GM18505 (cell line): ENCODE data around the gene SULF2.

Experiments
- ATAC-seq: cut with Tn5 transposase; IDR thresholded peaks from one replicate; pipeline ENCODE4 v1.9.1; 2021; ENCODE audit not compliant: unreplicated experiment
- POLR2A ChIP-seq: IDR thresholded peaks from 4 replicates; pipeline ENCODE4 v1.6.1; 2011; ENCODE audit warnings: borderline replicate concordance; ENCODE audit not compliant: insufficient read depth, insufficient read length; ENCODE audit errors: extremely low read depth

Gene SULF2

GRCh38 chr20:47783828-47784598 lies 1.3 kb downstream of the SULF2 start:
- ATAC-seq = no peak
- no peak for TF ChIP-seq POLR2A

- TF ChIP-seq POLR2A = no peak
- no peak for ATAC-seq
These were observed 2.2 kb downstream of the SULF2 start for GRCh38 chr20:47782920-47783552.

- no peak for ATAC-seq
- TF ChIP-seq POLR2A = no peak
These were observed 3.2 kb downstream of the SULF2 start for GRCh38 chr20:47782076-47782475.

- ATAC-seq = no peak
- TF ChIP-seq POLR2A = no peak
These were observed 3.6 kb downstream of the SULF2 start for GRCh38 chr20:47781632-47782031.

GRCh38 chr20:47780720-47781389 lies 4.4 kb downstream of the SULF2 start:
- TF ChIP-seq POLR2A = no peak

GRCh38 chr20:47778398-47779354 lies 6.6 kb downstream of the SULF2 start:
- TF ChIP-seq POLR2A = no peak

More at GRCh38 chr20:47780720-47781389, 4.4 kb downstream of the SULF2 start:
- ATAC-seq = no peak

GRCh38 chr20:47777220-47777619 lies 8.1 kb downstream of the SULF2 start:
- no peak for ATAC-seq
- no peak for TF ChIP-seq POLR2A

More at GRCh38 chr20:47778398-47779354, 6.6 kb downstream of the SULF2 start:
- no peak for ATAC-seq

GRCh38 chr20:47776639-47777038 lies 8.6 kb downstream of the SULF2 start:
- ATAC-seq = no peak
- TF ChIP-seq POLR2A = no peak

GRCh38 chr20:47775841-47776240 lies 9.4 kb downstream of the SULF2 start:
- no peak for TF ChIP-seq POLR2A
- no peak for ATAC-seq

- no peak for ATAC-seq
- TF ChIP-seq POLR2A = no peak
These were observed 10.2 kb downstream of the SULF2 start for GRCh38 chr20:47775039-47775438.

GRCh38 chr20:47774131-47774777 lies 11.0 kb downstream of the SULF2 start:
- ATAC-seq = no peak
- TF ChIP-seq POLR2A = no peak

GRCh38 chr20:47773371-47773786 lies 11.9 kb downstream of the SULF2 start:
- no peak for ATAC-seq
- no peak for TF ChIP-seq POLR2A

- no peak for ATAC-seq
- no peak for TF ChIP-seq POLR2A
These were observed 14.3 kb downstream of the SULF2 start for GRCh38 chr20:47770935-47771334.
